ENCODE data around the gene GJD3. TPM values are rescaled to one million over a fixed set of nuclear protein-coding genes. Genes with fewer than 3 reads are reported as not detected.

The GJD3 gene
- total and polyA plus RNA-seq, 2 donors (not counting 3 experiments of a cell fraction or from before 2014, with no cell fraction given): 0.10 to 0.40 TPM

GRCh38 chr17:40315206-40315605 lies 49.3 kb downstream of the GJD3 start:
- dilution Hi-C loops (cut with MboI; ENCODE audit: extremely low pct_ligation_motif_present, low sequenced_read_pairs) (no loop called here), intact Hi-C loops (cut with micrococcal nuclease) (no loop called here)
- Histone ChIP-seq H3K79me2 (ENCODE audit: control insufficient read depth, insufficient read depth, low read length) (peaks cover 21% of the 10 kb centered on the region), H3K4me1 (ENCODE audit: control insufficient read depth, extremely low read depth, insufficient read depth, low read length) (peaks cover 66% of the 10 kb centered on the region), H2AFZ (ENCODE audit: low read depth, low read length) (no peak overlapping the region), H4K20me1 (replicated peaks; ENCODE audit: control insufficient read depth, extremely low read depth, insufficient read depth, low read length) (no peaks in the 10 kb centered on the region), H3K4me3 (replicated peaks in 1 of 3; ENCODE audit: insufficient read depth in 1 of 3, low read depth in 1 of 3, low read length in 3 of 3) (no peak overlapping the region), H3K4me2 (ENCODE audit: insufficient read depth, low read length) (no peak overlapping the region), H3K36me3 (ENCODE audit: control insufficient read depth in 2 of 2, extremely low read depth in 1 of 2, insufficient read depth in 2 of 2, low read length in 2 of 2) (no peaks in the 10 kb centered on the region), H3K27me3 (ENCODE audit: control insufficient read depth in 2 of 2, insufficient read depth in 2 of 2, low read length in 2 of 2) (no peaks in the 10 kb centered on the region), H3K9me3 (replicated peaks; ENCODE audit: control insufficient read depth, insufficient read depth, low read length) (no peaks in the 10 kb centered on the region), H3K9ac (replicated peaks; ENCODE audit: extremely low read depth, insufficient read depth, low read length) (no peak overlapping the region), H3K27ac (ENCODE audit: insufficient read depth, low read depth, low read length) (peak overlapping the region; percentile 46), H3K9me1 (replicated peaks; ENCODE audit: control insufficient read depth, extremely low read depth, insufficient read depth, low read length) (no peaks in the 10 kb centered on the region)
- no TSS peak for BruUV-seq (replicated peaks)
- ChIA-PET POLR2A (no interaction called here), CTCF (interaction anchor here (6.0 to 6.9 kb wide), 3 partner anchors 11 to 40 kb away, joined by 54 to 109 read pairs (median 107); no protein-coding TSS in a partner anchor)
- DNase-seq (ENCODE audit: low read depth, low spot score): no peak
- TF ChIP-seq MYC (IDR thresholded peaks at IDR 0.05; ENCODE audit: low read depth, low read length) (no peak), POLR2A (IDR thresholded peaks at IDR 0.05; ENCODE audit: low read depth, low read length) (no peak), CTCF (IDR thresholded peaks at IDR 0.05; ENCODE audit: extremely low read depth in 1 of 2, insufficient read depth in 1 of 2, low read depth in 1 of 2, low read length in 2 of 2) (no peak), POLR2AphosphoS5 (IDR thresholded peaks at IDR 0.05; ENCODE audit: insufficient read depth, low read depth, low read length) (no peak), GATA2 (IDR thresholded peaks at IDR 0.05; ENCODE audit: insufficient read depth, insufficient read length, low read depth, low read length) (no peak), JUN (IDR thresholded peaks at IDR 0.05; ENCODE audit: borderline replicate concordance, insufficient read depth, insufficient read length, low read depth) (no peak)
- peak; percentile 63 for FAIRE-seq

- Histone ChIP-seq H3K9ac (replicated peaks; ENCODE audit: extremely low read depth, insufficient read depth, low read length) (no peak overlapping the region), H3K4me1 (ENCODE audit: control insufficient read depth, extremely low read depth, insufficient read depth, low read length) (peaks cover 61% of the 10 kb centered on the region), H3K36me3 (ENCODE audit: control insufficient read depth in 2 of 2, extremely low read depth in 1 of 2, insufficient read depth in 2 of 2, low read length in 2 of 2) (no peaks in the 10 kb centered on the region), H3K9me1 (replicated peaks; ENCODE audit: control insufficient read depth, extremely low read depth, insufficient read depth, low read length) (no peaks in the 10 kb centered on the region), H3K27ac (ENCODE audit: insufficient read depth, low read depth, low read length) (peak overlapping the region; percentile 22), H3K27me3 (ENCODE audit: control insufficient read depth in 2 of 2, insufficient read depth in 2 of 2, low read length in 2 of 2) (no peaks in the 10 kb centered on the region), H4K20me1 (replicated peaks; ENCODE audit: control insufficient read depth, extremely low read depth, insufficient read depth, low read length) (no peaks in the 10 kb centered on the region), H2AFZ (ENCODE audit: low read depth, low read length) (no peak overlapping the region), H3K4me2 (ENCODE audit: insufficient read depth, low read length) (no peak overlapping the region), H3K4me3 (replicated peaks in 1 of 3; ENCODE audit: insufficient read depth in 1 of 3, low read depth in 1 of 3, low read length in 3 of 3) (no peak overlapping the region), H3K79me2 (ENCODE audit: control insufficient read depth, insufficient read depth, low read length) (peaks cover 14% of the 10 kb centered on the region), H3K9me3 (replicated peaks; ENCODE audit: control insufficient read depth, insufficient read depth, low read length) (no peaks in the 10 kb centered on the region)
- no peak for TF ChIP-seq POLR2A (IDR thresholded peaks at IDR 0.05; ENCODE audit: low read depth, low read length)
- peak; percentile 91 for TF ChIP-seq MYC (IDR thresholded peaks at IDR 0.05; ENCODE audit: low read depth, low read length)
- peak; percentile 99 for TF ChIP-seq FOS (IDR thresholded peaks at IDR 0.05; ENCODE audit: borderline replicate concordance, insufficient read depth, low read length)
- no peak for TF ChIP-seq EZH2 (IDR thresholded peaks at IDR 0.05; ENCODE audit: borderline replicate concordance, low read depth, low read length, severe bottlenecking)
- TF ChIP-seq JUN (IDR thresholded peaks at IDR 0.05; ENCODE audit: borderline replicate concordance, insufficient read depth, insufficient read length, low read depth): peak; percentile 99
- TF ChIP-seq CTCF (IDR thresholded peaks at IDR 0.05; ENCODE audit: extremely low read depth in 1 of 2, insufficient read depth in 1 of 2, low read depth in 1 of 2, low read length in 2 of 2): no peak
- TF ChIP-seq GATA2 (IDR thresholded peaks at IDR 0.05; ENCODE audit: insufficient read depth, insufficient read length, low read depth, low read length): no peak
- peak; percentile 98 for TF ChIP-seq POLR2AphosphoS5 (IDR thresholded peaks at IDR 0.05; ENCODE audit: insufficient read depth, low read depth, low read length)
- no peak for TF ChIP-seq MAX (IDR thresholded peaks at IDR 0.05; ENCODE audit: insufficient read depth, insufficient read length)
- peak; percentile 93 for DNase-seq (ENCODE audit: low read depth, low spot score)
- peak; percentile 100 for FAIRE-seq
- ChIA-PET POLR2A (interaction anchor here (0.7 kb wide), 1 partner anchor 17 kb away, joined by 3 read pairs; no protein-coding TSS in a partner anchor), CTCF (interaction anchor here (0.8 to 6.9 kb wide), 4 partner anchors 10 to 96 kb away, joined by 4 to 109 read pairs (median 80); no protein-coding TSS in a partner anchor)
- intact Hi-C loops (cut with micrococcal nuclease): loop anchor here (1.0 kb wide), 3 partner anchors 8 to 41 kb away; no protein-coding TSS in a partner anchor
- no TSS peak for BruUV-seq (replicated peaks)
- dilution Hi-C loops (cut with MboI; ENCODE audit: extremely low pct_ligation_motif_present, low sequenced_read_pairs): no loop called here
These were observed 50.0 kb downstream of the GJD3 start for GRCh38 chr17:40314584-40314956.

Data from endothelial cell of umbilical vein (primary cell).